Activated gamma-delta T cell treated with Interleukin-2 at 50 U/mL for 16 hours (primary cell): Measurements from ENCODE around the gene SMAP1.
"Not testable (repeated sequence)": the region's sequence is repeated elsewhere in the genome, so short reads cannot be mapped to it uniquely, and the experiment has no call there.

Experiments
- DNase-seq: peaks from one replicate; pipeline ENCODE4 v3.0.0-alpha.2; 2020

The SMAP1 gene

GRCh38 chr6:70684794-70685493 lies 17.3 kb downstream of the SMAP1 start:
- no peak for DNase-seq

GRCh38 chr6:70685494-70686180 lies 18.0 kb downstream of the SMAP1 start:
- no peak for DNase-seq

GRCh38 chr6:70686548-70687133 lies 19.0 kb downstream of the SMAP1 start:
- DNase-seq = no peak

GRCh38 chr6:70693887-70694286 lies 26.2 kb downstream of the SMAP1 start:
- DNase-seq = no peak

- no peak for DNase-seq
These were observed 26.7 kb downstream of the SMAP1 start for GRCh38 chr6:70694371-70694770.

- DNase-seq = no peak
These were observed 33.5 kb downstream of the SMAP1 start for GRCh38 chr6:70700922-70701876.

GRCh38 chr6:70705772-70706171 lies 38.1 kb downstream of the SMAP1 start:
- no peak for DNase-seq

- peak; percentile 6 for DNase-seq
These were observed 38.9 kb downstream of the SMAP1 start for GRCh38 chr6:70706491-70707123.

- DNase-seq = no peak
These were observed 40.2 kb downstream of the SMAP1 start for GRCh38 chr6:70707893-70708292.

GRCh38 chr6:70708448-70708847 lies 40.8 kb downstream of the SMAP1 start:
- no peak for DNase-seq

- no peak for DNase-seq
These were observed 42.1 kb downstream of the SMAP1 start for GRCh38 chr6:70709826-70710225.

- DNase-seq = no peak
These were observed 47.1 kb downstream of the SMAP1 start for GRCh38 chr6:70714716-70715257.

- no peak for DNase-seq
These were observed 49.5 kb downstream of the SMAP1 start for GRCh38 chr6:70717038-70717801.

GRCh38 chr6:70724524-70724923 lies 56.8 kb downstream of the SMAP1 start:
- no peak for DNase-seq

- DNase-seq = no peak
These were observed 58.2 kb downstream of the SMAP1 start for GRCh38 chr6:70725817-70726415.

GRCh38 chr6:70734381-70734780 lies 66.7 kb downstream of the SMAP1 start:
- no peak for DNase-seq

GRCh38 chr6:70734979-70735378 lies 67.3 kb downstream of the SMAP1 start:
- no peak for DNase-seq

GRCh38 chr6:70735513-70735912 lies 67.8 kb downstream of the SMAP1 start:
- no peak for DNase-seq

GRCh38 chr6:70738028-70738427 lies 70.3 kb downstream of the SMAP1 start:
- DNase-seq = no peak

- DNase-seq = no peak
These were observed 71.9 kb downstream of the SMAP1 start for GRCh38 chr6:70739534-70739933.

- DNase-seq = not testable (repeated sequence)
These were observed 73.1 kb downstream of the SMAP1 start for GRCh38 chr6:70740746-70741145.
